Peyer's patch (tissue), 4 donors: ENCODE data around the gene OLA1.

Source experiments
- CTCF ChIP-seq, 6 experiments: fragments of 450-650 bp in 4 of 6; fragments of 200-600 bp in 2 of 6; sonication (generic) in 1 of 6; IDR thresholded peaks; one replicate each; pipeline ENCODE4 v1.5.1; 2017 to 2019; ENCODE audit warnings: antibody characterized with exemption in 6 of 6, mild to moderate bottlenecking in 3 of 6, moderate library complexity in 1 of 6
- POLR2A ChIP-seq, 2 donors: fragments of 450-650 bp; IDR thresholded peaks; one replicate each; pipeline ENCODE4 v1.5.1; 2017; ENCODE audit warnings: antibody characterized with exemption in 2 of 2, mild to moderate bottlenecking in 2 of 2, moderate library complexity in 2 of 2

GRCh38 chr2:174121175-174121574 is 127.2 kb downstream of the OLA1 start:
- TF ChIP-seq CTCF (IDR thresholded peaks at IDR 0.05) (no peak), POLR2A (IDR thresholded peaks at IDR 0.05) (no peak)
